Panc1 (cell line): ENCODE measurements around the gene SORL1. TPM values are rescaled to one million over a fixed set of nuclear protein-coding genes. Genes with fewer than 3 reads are reported as not detected.

Source experiments
- ATAC-seq: fragments of 200-7000 bp; cut with Tn5 transposase; 2 replicates; pipeline ENCODE4 v1.9.1; 2020; ENCODE audit warnings: mild to moderate bottlenecking, moderate library complexity
- BruUV-seq: library from RNA; stranded (reverse); fragments of 400-500 nt; replicated peaks from 2 replicates; lab custom pipeline; 2021; lab: Mats Ljungman, UMichigan
- CTCF ChIA-PET: fragments of 300-600 bp; sonication (Branson Sonifier 250); formaldehyde crosslinking; loops from one replicate; lab custom pipeline; 2022; ENCODE audit warnings: antibody characterized with exemption; lab: Charles Lee
- POLR2A ChIA-PET: fragments of 300-600 bp; sonication (Branson Sonifier 250); formaldehyde crosslinking; loops from one replicate; lab custom pipeline; 2022; ENCODE audit warnings: antibody characterized with exemption; lab: Charles Lee
- DNase-seq: peaks from one replicate; pipeline ENCODE4 v3.0.0-alpha.2; 2010; ENCODE audit warnings: low read depth, low spot score
- H3K27ac ChIP-seq: 2 replicates; pipeline ENCODE4 v1.5.1; 2011; ENCODE audit warnings: mild to moderate bottlenecking, low read length, inconsistent platforms
- H3K27me3 ChIP-seq: fragments of 200-500 bp; sonication (Bioruptor generic); 2 replicates; pipeline ENCODE4 v1.6.0; 2014; ENCODE audit warnings: low read length, inconsistent platforms; ENCODE audit not compliant: control insufficient read depth, insufficient read depth
- H3K36me3 ChIP-seq: fragments of 200-500 bp; sonication (Bioruptor generic); 2 replicates; pipeline ENCODE4 v1.5.1; 2014; ENCODE audit warnings: inconsistent platforms, mild to moderate bottlenecking, low read length, moderate library complexity; ENCODE audit not compliant: control insufficient read depth, insufficient read depth
- H3K4me1 ChIP-seq: 2 replicates; pipeline ENCODE4 v1.5.1; 2011; ENCODE audit warnings: inconsistent platforms, mild to moderate bottlenecking, low read length, moderate library complexity; ENCODE audit not compliant: control insufficient read depth, insufficient read depth
- H3K4me3 ChIP-seq, 2 experiments: 2 replicates each; pipeline ENCODE4 v1.5.1; 2011 to 2012; ENCODE audit warnings: low read depth in 2 of 2, low read length in 2 of 2, mild to moderate bottlenecking in 2 of 2, inconsistent platforms in 1 of 2, moderate library complexity in 1 of 2
- H3K9me3 ChIP-seq: fragments of 200-500 bp; sonication (Bioruptor generic); 2 replicates; pipeline ENCODE4 v1.5.1; 2014; ENCODE audit warnings: low read depth, mild to moderate bottlenecking, inconsistent platforms, low read length, moderate library complexity; ENCODE audit not compliant: control insufficient read depth, insufficient read depth
- POLR2AphosphoS5 ChIP-seq: IDR thresholded peaks from 2 replicates; pipeline ENCODE4 v1.6.1; 2012; ENCODE audit warnings: mild to moderate bottlenecking, low read depth, low read length, moderate library complexity
- SIN3A ChIP-seq: IDR thresholded peaks from 2 replicates; pipeline ENCODE4 v1.6.1; 2012; ENCODE audit warnings: low read depth, mild to moderate bottlenecking, low read length, moderate library complexity, borderline replicate concordance; ENCODE audit not compliant: insufficient read depth
- TCF7L2 ChIP-seq: IDR thresholded peaks from 2 replicates; pipeline ENCODE4 v1.6.1; 2011; ENCODE audit warnings: mild to moderate bottlenecking, low read depth, low read length, inconsistent platforms
- in situ Hi-C: cut with HindIII; loops from 2 replicates; pipeline ENCODE4 v1.10.0; 2016; ENCODE audit warnings: low sequenced_read_pairs, low pct_unique_long_range_greater_than_20kb
- intact Hi-C: fragments of 100-400 bp; cut with micrococcal nuclease; formaldehyde crosslinking; loops from one replicate; pipeline ENCODE4 v1.10.0; 2022; ENCODE audit not compliant: unreplicated experiment
- total RNA-seq: library from RNA; stranded (reverse); gene quantifications from one replicate; pipeline ENCODE4 v1.2.1, GENCODE V29; 2021; ENCODE audit not compliant: unreplicated experiment
- TF ChIP-seq, protein P1 (sequence below): fragments of 450-650 bp; IDR thresholded peaks from 2 replicates; pipeline ENCODE4 v1.5.1; 2017; ENCODE audit warnings: mild to moderate bottlenecking
- TF ChIP-seq, protein P2 (sequence below), 2 experiments: IDR thresholded peaks; 2 replicates each; pipeline ENCODE4 v1.6.1; 2011 to 2012; ENCODE audit warnings: low read depth in 2 of 2, control low read depth in 1 of 2, low read length in 1 of 2, mild to moderate bottlenecking in 1 of 2, moderate library complexity in 1 of 2; ENCODE audit not compliant: insufficient read depth in 1 of 2

Gene SORL1
- total RNA-seq, 1 experiment from 2014 or later, result 36.3 TPM

DNA sequence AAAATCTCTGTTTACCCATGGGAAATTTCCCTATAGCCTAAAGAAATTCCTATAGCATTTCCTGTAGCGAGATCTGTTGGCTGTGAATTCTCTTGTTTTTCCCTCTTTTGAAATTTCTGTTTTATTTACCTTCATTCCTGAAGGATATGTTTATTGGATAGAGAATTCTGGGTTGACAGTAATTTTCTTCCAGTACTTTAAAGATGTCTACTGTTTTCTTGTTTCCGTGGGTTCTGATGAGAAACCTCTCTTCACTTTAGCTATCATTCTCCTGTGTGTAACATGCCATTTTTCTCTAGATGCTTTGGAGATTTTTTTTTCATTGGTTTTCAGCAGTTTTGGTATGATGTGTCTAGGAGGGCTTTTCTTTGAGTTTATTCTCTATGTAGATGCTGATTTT lies 78.1 kb downstream of the SORL1 start:
- H3K9me3 ChIP-seq, result peaks cover 11% of the 10 kb centered on the region; the same call in 1 of the 2 replicates
- no peak overlapping the region for H3K27ac ChIP-seq
- H3K36me3 ChIP-seq, result no peaks in the 10 kb centered on the region
- intact Hi-C loops (loop anchor here (5.0 kb wide), 1 partner anchor 213 kb away; no protein-coding TSS in a partner anchor), in situ Hi-C loops (no loop called here)
- H3K27me3 ChIP-seq, result no peaks in the 10 kb centered on the region
- ChIA-PET POLR2A (no interaction called here), CTCF (no interaction called here)
- no peaks in the 10 kb centered on the region for H3K4me1 ChIP-seq
- TF ChIP-seq, protein P1, sequence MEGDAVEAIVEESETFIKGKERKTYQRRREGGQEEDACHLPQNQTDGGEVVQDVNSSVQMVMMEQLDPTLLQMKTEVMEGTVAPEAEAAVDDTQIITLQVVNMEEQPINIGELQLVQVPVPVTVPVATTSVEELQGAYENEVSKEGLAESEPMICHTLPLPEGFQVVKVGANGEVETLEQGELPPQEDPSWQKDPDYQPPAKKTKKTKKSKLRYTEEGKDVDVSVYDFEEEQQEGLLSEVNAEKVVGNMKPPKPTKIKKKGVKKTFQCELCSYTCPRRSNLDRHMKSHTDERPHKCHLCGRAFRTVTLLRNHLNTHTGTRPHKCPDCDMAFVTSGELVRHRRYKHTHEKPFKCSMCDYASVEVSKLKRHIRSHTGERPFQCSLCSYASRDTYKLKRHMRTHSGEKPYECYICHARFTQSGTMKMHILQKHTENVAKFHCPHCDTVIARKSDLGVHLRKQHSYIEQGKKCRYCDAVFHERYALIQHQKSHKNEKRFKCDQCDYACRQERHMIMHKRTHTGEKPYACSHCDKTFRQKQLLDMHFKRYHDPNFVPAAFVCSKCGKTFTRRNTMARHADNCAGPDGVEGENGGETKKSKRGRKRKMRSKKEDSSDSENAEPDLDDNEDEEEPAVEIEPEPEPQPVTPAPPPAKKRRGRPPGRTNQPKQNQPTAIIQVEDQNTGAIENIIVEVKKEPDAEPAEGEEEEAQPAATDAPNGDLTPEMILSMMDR, result no peak
- TF ChIP-seq, protein P2, sequence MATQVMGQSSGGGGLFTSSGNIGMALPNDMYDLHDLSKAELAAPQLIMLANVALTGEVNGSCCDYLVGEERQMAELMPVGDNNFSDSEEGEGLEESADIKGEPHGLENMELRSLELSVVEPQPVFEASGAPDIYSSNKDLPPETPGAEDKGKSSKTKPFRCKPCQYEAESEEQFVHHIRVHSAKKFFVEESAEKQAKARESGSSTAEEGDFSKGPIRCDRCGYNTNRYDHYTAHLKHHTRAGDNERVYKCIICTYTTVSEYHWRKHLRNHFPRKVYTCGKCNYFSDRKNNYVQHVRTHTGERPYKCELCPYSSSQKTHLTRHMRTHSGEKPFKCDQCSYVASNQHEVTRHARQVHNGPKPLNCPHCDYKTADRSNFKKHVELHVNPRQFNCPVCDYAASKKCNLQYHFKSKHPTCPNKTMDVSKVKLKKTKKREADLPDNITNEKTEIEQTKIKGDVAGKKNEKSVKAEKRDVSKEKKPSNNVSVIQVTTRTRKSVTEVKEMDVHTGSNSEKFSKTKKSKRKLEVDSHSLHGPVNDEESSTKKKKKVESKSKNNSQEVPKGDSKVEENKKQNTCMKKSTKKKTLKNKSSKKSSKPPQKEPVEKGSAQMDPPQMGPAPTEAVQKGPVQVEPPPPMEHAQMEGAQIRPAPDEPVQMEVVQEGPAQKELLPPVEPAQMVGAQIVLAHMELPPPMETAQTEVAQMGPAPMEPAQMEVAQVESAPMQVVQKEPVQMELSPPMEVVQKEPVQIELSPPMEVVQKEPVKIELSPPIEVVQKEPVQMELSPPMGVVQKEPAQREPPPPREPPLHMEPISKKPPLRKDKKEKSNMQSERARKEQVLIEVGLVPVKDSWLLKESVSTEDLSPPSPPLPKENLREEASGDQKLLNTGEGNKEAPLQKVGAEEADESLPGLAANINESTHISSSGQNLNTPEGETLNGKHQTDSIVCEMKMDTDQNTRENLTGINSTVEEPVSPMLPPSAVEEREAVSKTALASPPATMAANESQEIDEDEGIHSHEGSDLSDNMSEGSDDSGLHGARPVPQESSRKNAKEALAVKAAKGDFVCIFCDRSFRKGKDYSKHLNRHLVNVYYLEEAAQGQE (IDR thresholded peaks at IDR 0.05; ENCODE audit: insufficient read depth in 1 of 2, low read depth in 2 of 2, low read length in 1 of 2), result no peak
- TF ChIP-seq POLR2AphosphoS5, result no peak
- no peak for TF ChIP-seq SIN3A
- no peak for TF ChIP-seq TCF7L2
- ATAC-seq (no peak), DNase-seq (no peak)
- BruUV-seq, result no TSS peak
- no peak overlapping the region for H3K4me3 ChIP-seq

DNA sequence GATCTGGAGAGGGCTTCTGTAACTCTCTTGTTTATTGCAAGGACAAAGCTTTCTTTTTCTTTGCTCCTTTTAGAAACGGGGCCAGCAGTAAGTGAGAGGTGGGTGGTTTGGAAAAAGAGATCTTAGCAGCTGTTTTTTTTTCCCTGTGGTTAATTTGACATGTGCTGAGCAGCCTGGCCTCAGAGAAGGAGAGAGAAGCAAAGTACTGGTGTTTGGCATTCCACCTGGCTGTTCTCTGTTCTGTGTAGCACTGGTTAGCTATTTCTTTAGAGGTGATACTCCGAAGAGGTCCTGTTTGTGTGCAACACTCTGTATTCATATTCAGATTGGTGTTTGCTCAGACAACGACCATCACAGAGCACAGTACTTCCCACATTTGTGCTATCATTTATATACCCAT lies 81.5 kb downstream of the SORL1 start:
- Histone ChIP-seq H3K27ac (no peak overlapping the region), H3K4me1 (no peaks in the 10 kb centered on the region), H3K27me3 (no peaks in the 10 kb centered on the region), H3K4me3 (no peak overlapping the region), H3K9me3 (peaks cover 8% of the 10 kb centered on the region; the same call in 1 of the 2 replicates), H3K36me3 (no peaks in the 10 kb centered on the region)
- CTCF ChIA-PET, result no interaction called here
- DNase-seq (no peak), ATAC-seq (no peak)
- TF ChIP-seq, protein P1, result no peak
- no peak for TF ChIP-seq SIN3A
- TF ChIP-seq TCF7L2, result no peak
- no peak for TF ChIP-seq POLR2AphosphoS5
- TF ChIP-seq, protein P2 (IDR thresholded peaks at IDR 0.05; ENCODE audit: insufficient read depth in 1 of 2, low read depth in 2 of 2, low read length in 1 of 2), result no peak
- no TSS peak for BruUV-seq
- in situ Hi-C loops, result no loop called here
- POLR2A ChIA-PET, result no interaction called here
- intact Hi-C loops, result loop anchor here (5.0 kb wide), 1 partner anchor 216 kb away; no protein-coding TSS in a partner anchor
